ENCODE results near the gene ID4.
A peak's percentile ranks its signal among the peaks of the same experiment; 100 is the strongest.

The ID4 gene

GRCh38 chr6:19811397-19812079, 25.6 kb upstream of the ID4 start:
- TF ChIP-seq, protein P1, sequence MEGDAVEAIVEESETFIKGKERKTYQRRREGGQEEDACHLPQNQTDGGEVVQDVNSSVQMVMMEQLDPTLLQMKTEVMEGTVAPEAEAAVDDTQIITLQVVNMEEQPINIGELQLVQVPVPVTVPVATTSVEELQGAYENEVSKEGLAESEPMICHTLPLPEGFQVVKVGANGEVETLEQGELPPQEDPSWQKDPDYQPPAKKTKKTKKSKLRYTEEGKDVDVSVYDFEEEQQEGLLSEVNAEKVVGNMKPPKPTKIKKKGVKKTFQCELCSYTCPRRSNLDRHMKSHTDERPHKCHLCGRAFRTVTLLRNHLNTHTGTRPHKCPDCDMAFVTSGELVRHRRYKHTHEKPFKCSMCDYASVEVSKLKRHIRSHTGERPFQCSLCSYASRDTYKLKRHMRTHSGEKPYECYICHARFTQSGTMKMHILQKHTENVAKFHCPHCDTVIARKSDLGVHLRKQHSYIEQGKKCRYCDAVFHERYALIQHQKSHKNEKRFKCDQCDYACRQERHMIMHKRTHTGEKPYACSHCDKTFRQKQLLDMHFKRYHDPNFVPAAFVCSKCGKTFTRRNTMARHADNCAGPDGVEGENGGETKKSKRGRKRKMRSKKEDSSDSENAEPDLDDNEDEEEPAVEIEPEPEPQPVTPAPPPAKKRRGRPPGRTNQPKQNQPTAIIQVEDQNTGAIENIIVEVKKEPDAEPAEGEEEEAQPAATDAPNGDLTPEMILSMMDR (conservative IDR thresholded peaks at IDR 0.05; ENCODE audit: low read depth): no peak
- DNase-seq (ENCODE audit: low spot score): no peak
- POLR2A ChIA-PET (ENCODE audit: low non-redundant PET): no interaction called here
- H3K27ac ChIP-seq: no peak overlapping the region
- CTCF ChIA-PET: interaction anchor here (0.5 kb wide), 1 partner anchor 647 kb away, joined by 3 read pairs; no protein-coding TSS in a partner anchor

GRCh38 chr6:19812512-19813119, 24.6 kb upstream of the ID4 start:
- CTCF ChIA-PET: interaction anchor here (0.6 kb wide), 1 partner anchor 52 kb away, joined by 4 read pairs; no protein-coding TSS in a partner anchor
- TF ChIP-seq, protein P1 (conservative IDR thresholded peaks at IDR 0.05; ENCODE audit: low read depth): peak; percentile 45
- POLR2A ChIA-PET (ENCODE audit: low non-redundant PET): no interaction called here
- no peak for DNase-seq (ENCODE audit: low spot score)
- no peak overlapping the region for H3K27ac ChIP-seq

DNA sequence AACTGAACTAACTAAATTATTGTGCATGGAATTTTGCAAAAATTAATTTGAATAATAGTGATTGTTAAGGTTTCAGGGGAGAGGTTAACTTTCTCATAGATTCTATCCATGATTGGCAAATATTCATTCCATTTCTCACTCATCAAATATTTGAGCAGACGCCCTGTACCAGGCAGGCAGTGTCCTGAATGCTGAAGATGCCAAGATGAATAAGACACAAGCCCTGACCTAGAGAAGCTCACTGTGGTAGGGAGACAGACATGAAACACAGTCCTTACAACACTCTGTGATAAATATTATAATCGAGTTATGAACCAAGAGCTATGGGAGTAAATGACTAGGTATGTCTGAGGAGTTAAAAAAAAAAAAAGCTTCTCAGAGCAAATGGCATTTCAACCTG, 18.4 kb upstream of the ID4 start:
- CTCF ChIA-PET: no interaction called here
- H3K27ac ChIP-seq: no peak overlapping the region
- no peak for DNase-seq (ENCODE audit: low spot score)
- POLR2A ChIA-PET (ENCODE audit: low non-redundant PET): no interaction called here
- TF ChIP-seq, protein P1 (conservative IDR thresholded peaks at IDR 0.05; ENCODE audit: low read depth): no peak

DNA sequence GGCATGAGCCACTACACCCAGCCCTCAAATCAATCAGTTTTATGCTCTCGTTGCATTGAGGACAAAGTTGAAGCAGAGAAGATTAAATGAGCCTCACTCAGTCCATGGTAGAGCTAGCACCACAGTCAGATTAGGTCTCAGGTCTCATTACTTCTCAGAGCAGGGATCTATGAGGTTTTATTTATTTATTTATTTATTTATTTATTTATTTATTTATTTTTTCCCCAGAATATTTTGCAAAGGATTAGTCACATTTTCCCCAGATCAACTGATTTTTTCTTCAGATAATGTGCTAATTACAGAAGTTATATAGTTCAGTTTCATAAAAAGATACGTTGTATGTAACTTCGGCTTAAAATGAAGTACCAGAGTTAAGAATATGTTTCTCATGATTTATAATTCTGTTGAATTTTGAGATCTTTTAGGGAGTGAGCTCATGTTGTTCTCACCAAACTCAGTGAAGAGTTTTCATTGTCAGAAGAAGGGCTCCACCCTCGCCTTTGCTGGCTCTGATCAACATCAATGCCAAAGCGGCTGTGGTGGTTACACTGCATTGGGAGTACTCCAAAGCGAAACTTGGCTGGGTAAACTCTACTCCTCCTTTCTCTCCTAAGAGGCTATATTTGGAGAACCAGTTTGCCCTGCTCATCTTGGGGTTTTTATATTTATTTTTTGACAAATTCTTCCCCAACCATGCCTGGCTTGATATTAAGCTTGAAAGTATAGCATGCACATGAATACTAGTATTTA, 12.9 kb upstream of the ID4 start:
- H3K27ac ChIP-seq: no peak overlapping the region
- ChIA-PET POLR2A (ENCODE audit: low non-redundant PET) (no interaction called here), CTCF (interaction anchor here (0.7 kb wide), 1 partner anchor 28 kb away, joined by 3 read pairs; no protein-coding TSS in a partner anchor)
- TF ChIP-seq, protein P1 (conservative IDR thresholded peaks at IDR 0.05; ENCODE audit: low read depth): no peak
- DNase-seq (ENCODE audit: low spot score): no peak

GRCh38 chr6:19827247-19827646, 9.9 kb upstream of the ID4 start:
- TF ChIP-seq, protein P1 (conservative IDR thresholded peaks at IDR 0.05; ENCODE audit: low read depth): no peak
- POLR2A ChIA-PET (ENCODE audit: low non-redundant PET): no interaction called here
- CTCF ChIA-PET: no interaction called here

DNA sequence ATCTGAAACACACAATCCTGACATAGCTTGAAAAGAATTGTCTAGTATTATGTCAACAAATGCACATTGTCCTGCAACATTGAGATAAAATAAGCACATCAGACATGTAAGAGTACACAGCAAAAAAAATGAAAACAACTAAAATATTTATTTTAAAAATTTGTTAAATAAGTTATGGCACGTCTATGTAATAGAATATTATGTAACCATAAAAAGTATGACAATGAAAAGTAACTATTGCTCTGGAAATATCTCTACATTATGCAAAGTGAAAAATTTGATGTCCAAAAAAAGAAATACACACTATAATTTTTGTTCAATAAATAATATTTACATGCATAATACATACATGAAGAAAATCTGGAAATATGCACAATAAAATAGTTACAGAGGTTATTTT, 9.3 kb upstream of the ID4 start:
- DNase-seq (ENCODE audit: low spot score): no peak
- ChIA-PET CTCF (no interaction called here), POLR2A (ENCODE audit: low non-redundant PET) (no interaction called here)
- TF ChIP-seq, protein P1 (conservative IDR thresholded peaks at IDR 0.05; ENCODE audit: low read depth): no peak
- H3K27ac ChIP-seq: no peak overlapping the region

More at GRCh38 chr6:19827247-19827646, 9.9 kb upstream of the ID4 start:
- no peak overlapping the region for H3K27ac ChIP-seq
- DNase-seq (ENCODE audit: low spot score): no peak
